H1 (cell line): ENCODE results near the gene VARS2. TPM values are rescaled to one million over a fixed set of nuclear protein-coding genes. Genes with fewer than 3 reads are reported as not detected.

Experiments
- CHD2 ChIP-seq: IDR thresholded peaks from 2 replicates; pipeline ENCODE4 v1.6.1; 2012; ENCODE audit warnings: low read length, improper control_type of control experiment
- CREB1 ChIP-seq: IDR thresholded peaks from 2 replicates; pipeline ENCODE4 v1.6.1; 2012; ENCODE audit warnings: inconsistent platforms
- GABPA ChIP-seq: IDR thresholded peaks from 2 replicates; pipeline ENCODE4 v1.6.1; 2011; ENCODE audit warnings: mild to moderate bottlenecking, low read length, moderate library complexity, borderline replicate concordance; ENCODE audit not compliant: insufficient read depth
- SUZ12 ChIP-seq: fragments of 200-600 bp; sonication (generic); IDR thresholded peaks from 2 replicates; pipeline ENCODE4 v1.6.1; 2012; ENCODE audit warnings: mild to moderate bottlenecking, inconsistent platforms, low read length, moderate library complexity, mixed read lengths
- TAF1 ChIP-seq: IDR thresholded peaks from 2 replicates; pipeline ENCODE4 v1.6.1; 2011; ENCODE audit warnings: mild to moderate bottlenecking, low read depth, low read length
- TAF7 ChIP-seq: optimal IDR thresholded peaks from 2 replicates; pipeline ENCODE3; 2011; ENCODE audit warnings: low read depth, mild to moderate bottlenecking, inconsistent platforms, low read length, moderate library complexity, borderline replicate concordance
- polyA plus RNA-seq, 7 experiments: library from polyadenylated mRNA; depleted of rRNA in 3 of 7; stranded (reverse) in 5 of 7; unstranded in 2 of 7; fragments of >200 nt in 5 of 7; fragments of 200-250 nt in 2 of 7; gene quantifications; 1 replicate in 5 of 7; 2 replicates in 1 of 7; 4 replicates in 1 of 7; pipeline versions ENCODE4 v1.2.1 to v1.2.3, GENCODE V29; 2011 to 2013; ENCODE audit warnings: missing spikeins in 2 of 7, mixed read lengths in 2 of 7
- total RNA-seq: library from RNA; stranded (reverse); fragmentation: NEBNext Ultra II Directional; extraction: Animal tissue kit (Norgen Biotek cat#: 25700); gene quantifications from 2 replicates; pipeline ENCODE4 v1.2.1, GENCODE V29; 2021

The VARS2 gene
- total and polyA plus RNA-seq, 2 of the 8 experiments (the other 6 are each of a cell fraction or from before 2014, with no cell fraction given), result 26.8 to 47.7 TPM

GRCh38 chr6:30955367-30956042, 41.5 kb downstream of the VARS2 start (continued):
- TF ChIP-seq SUZ12 (0 out of 2 replicates have a peak, but pooled peaks have one; percentile 14), CREB1 (no peak), GABPA (peak; percentile 85; the same call in 1 of the 2 replicates), CHD2 (0 out of 2 replicates have a peak, but pooled peaks have one; percentile 6), TAF7 (peak; percentile 81), TAF1 (peak; percentile 93)
- TF ChIP-seq, all 59 proteins: peak for 12
